GM12872 (cell line): ENCODE data around the gene SGSH.

Experiments
- CTCF ChIP-seq: IDR thresholded peaks from 3 replicates; pipeline ENCODE4 v1.5.1; 2011; ENCODE audit warnings: low read depth, mild to moderate bottlenecking, low read length, moderate library complexity; ENCODE audit not compliant: insufficient read depth

The SGSH gene

GRCh38 chr17:80201446-80201845, 18.7 kb downstream of the SGSH start:
- TF ChIP-seq CTCF, result no peak

- no peak for TF ChIP-seq CTCF
These were observed 21.9 kb downstream of the SGSH start for GRCh38 chr17:80198144-80198661.

GRCh38 chr17:80196652-80197051, 23.5 kb downstream of the SGSH start:
- no peak for TF ChIP-seq CTCF

GRCh38 chr17:80195671-80196529, 24.2 kb downstream of the SGSH start:
- TF ChIP-seq CTCF, result peak; percentile 89

- TF ChIP-seq CTCF, result no peak
These were observed 25.0 kb downstream of the SGSH start for GRCh38 chr17:80195141-80195540.

- TF ChIP-seq CTCF, result no peak
These were observed 28.1 kb downstream of the SGSH start for GRCh38 chr17:80191865-80192661.

- no peak for TF ChIP-seq CTCF
These were observed 28.9 kb downstream of the SGSH start for GRCh38 chr17:80191192-80191591.
